Karpas-422 (cell line): Measurements from ENCODE around the gene PRAMEF8. TPM values are rescaled to one million over a fixed set of nuclear protein-coding genes. Genes with fewer than 3 reads are reported as not detected.
"Not testable (repeated sequence)": the region's sequence is repeated elsewhere in the genome, so short reads cannot be mapped to it uniquely, and the experiment has no call there.

Experiments
- DNase-seq: peaks from one replicate; pipeline ENCODE4 v3.0.0-alpha.2; 2015
- H2AFZ ChIP-seq: fragments of 200-600 bp; sonication (generic); 2 replicates; pipeline ENCODE4 v1.6.1; 2014; ENCODE audit warnings: antibody characterized with exemption, low read length, mixed read lengths
- H3K27ac ChIP-seq: fragments of 200-600 bp; sonication (generic); 2 replicates; pipeline ENCODE4 v1.5.1; 2014; ENCODE audit warnings: mild to moderate bottlenecking, low read length, moderate library complexity
- H3K27me3 ChIP-seq: fragments of 200-600 bp; sonication (generic); 2 replicates; pipeline ENCODE4 v1.6.1; 2014; ENCODE audit warnings: low read length, mixed read lengths
- H3K36me3 ChIP-seq: fragments of 200-600 bp; sonication (generic); 2 replicates; pipeline ENCODE4 v1.6.1; 2014; ENCODE audit warnings: low read length, mixed read lengths; ENCODE audit not compliant: insufficient read depth
- H3K4me1 ChIP-seq: fragments of 200-600 bp; sonication (generic); 2 replicates; pipeline ENCODE4 v1.6.1; 2014; ENCODE audit warnings: mild to moderate bottlenecking, low read length, mixed read lengths
- H3K4me2 ChIP-seq: fragments of 200-600 bp; sonication (generic); 2 replicates; pipeline ENCODE4 v1.6.1; 2014; ENCODE audit warnings: low read length, low read depth, mild to moderate bottlenecking; ENCODE audit not compliant: poor library complexity, severe bottlenecking
- H3K4me3 ChIP-seq: fragments of 200-600 bp; sonication (generic); 2 replicates; pipeline ENCODE4 v1.5.1; 2014; ENCODE audit warnings: mild to moderate bottlenecking, antibody characterized with exemption, low read length, mixed read lengths
- H3K79me2 ChIP-seq: fragments of 200-600 bp; sonication (generic); 2 replicates; pipeline ENCODE4 v1.6.1; 2014; ENCODE audit warnings: mild to moderate bottlenecking, low read length, mixed read lengths
- H3K9ac ChIP-seq: fragments of 200-600 bp; sonication (generic); 2 replicates; pipeline ENCODE4 v1.6.0; 2014; ENCODE audit warnings: low read length
- H3K9me2 ChIP-seq: fragments of 200-600 bp; sonication (generic), shearing (Covaris generic); replicated peaks from 2 replicates; pipeline ENCODE4 v1.6.0; 2014; ENCODE audit warnings: mild to moderate bottlenecking, low read length, moderate library complexity; ENCODE audit not compliant: insufficient read depth
- H3K9me3 ChIP-seq: fragments of 300-700, 200-600 bp; sonication (generic); 2 replicates; pipeline ENCODE4 v1.6.1; 2014; ENCODE audit warnings: low read length, mixed read lengths
- H4K20me1 ChIP-seq: fragments of 200-600 bp; sonication (generic); 2 replicates; pipeline ENCODE4 v1.6.1; 2014; ENCODE audit warnings: mild to moderate bottlenecking, antibody characterized with exemption, low read length, low read depth; ENCODE audit not compliant: insufficient read depth
- total RNA-seq: library from RNA; depleted of rRNA; stranded (reverse); fragments of >200 nt; shearing (Covaris generic); gene quantifications from 2 replicates; pipeline ENCODE4 v1.2.3, GENCODE V29; 2014; ENCODE audit warnings: low replicate concordance; rRNA removed

Gene PRAMEF8
- not detected in 2 replicates for total RNA-seq

DNA sequence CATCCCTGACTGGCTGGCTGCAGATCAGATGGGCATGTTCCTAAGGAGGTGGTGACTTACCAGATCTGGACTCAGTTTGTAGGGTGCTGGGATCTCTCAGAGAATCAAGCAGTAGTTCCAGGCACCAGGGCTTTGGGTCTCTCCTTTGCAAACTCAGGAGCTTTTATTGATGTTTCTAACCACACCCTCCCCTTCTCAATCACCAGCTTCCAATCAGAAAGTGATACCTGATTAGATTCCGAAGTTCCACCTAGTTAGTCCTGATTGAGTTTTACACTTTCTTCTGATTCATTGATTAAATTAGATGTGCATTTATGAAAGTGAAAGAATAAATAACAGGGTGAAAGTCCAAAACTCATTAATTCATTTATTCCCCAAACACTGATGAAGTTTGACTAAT lies at the start of gene PRAMEF8:
Gene PRAMEF8, minus strand, starts transcription at position 101 of the 400 bp plus-strand sequence. CDS start 1,046 bp downstream, outside the sequence.
- DNase-seq, H3K4me2 ChIP-seq, H3K4me3 ChIP-seq, H3K36me3 ChIP-seq, H3K27ac ChIP-seq, H3K27me3 ChIP-seq, H3K9ac ChIP-seq, H4K20me1 ChIP-seq, H3K9me2 ChIP-seq, H3K79me2 ChIP-seq, H3K9me3 ChIP-seq, H2AFZ ChIP-seq, H3K4me1 ChIP-seq: not testable (repeated sequence)

DNA sequence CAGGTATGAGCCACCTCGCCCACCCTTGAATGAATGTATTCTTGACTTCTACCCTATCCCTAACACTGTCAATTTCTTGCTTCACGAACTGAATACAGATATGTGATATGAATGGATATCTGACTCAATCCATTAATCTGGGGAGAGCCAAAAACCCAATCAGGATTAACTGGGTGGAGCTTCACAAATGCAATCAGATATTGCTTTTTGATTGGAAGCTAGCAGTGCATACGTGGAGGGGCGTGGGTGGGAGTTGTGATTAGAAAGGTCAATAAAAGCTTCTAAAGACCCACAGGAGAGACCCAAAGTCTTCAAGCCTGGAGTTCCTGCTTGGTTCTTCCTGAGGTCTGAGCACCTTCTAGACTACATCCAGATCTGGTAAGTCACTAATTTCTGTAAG lies 30.3 kb upstream of the PRAMEF8 start, which contains the start of gene PRAMEF15:
Gene PRAMEF15, plus strand, starts transcription at position 301 of the 400 bp plus-strand sequence. CDS start 2,827 bp downstream, outside the sequence.
- not testable (repeated sequence) for DNase-seq, H3K9me2 ChIP-seq, H3K4me3 ChIP-seq, H3K27me3 ChIP-seq, H3K27ac ChIP-seq, H3K36me3 ChIP-seq, H3K9me3 ChIP-seq, H3K79me2 ChIP-seq, H3K4me2 ChIP-seq, H3K4me1 ChIP-seq, H4K20me1 ChIP-seq, H3K9ac ChIP-seq, H2AFZ ChIP-seq

DNA sequence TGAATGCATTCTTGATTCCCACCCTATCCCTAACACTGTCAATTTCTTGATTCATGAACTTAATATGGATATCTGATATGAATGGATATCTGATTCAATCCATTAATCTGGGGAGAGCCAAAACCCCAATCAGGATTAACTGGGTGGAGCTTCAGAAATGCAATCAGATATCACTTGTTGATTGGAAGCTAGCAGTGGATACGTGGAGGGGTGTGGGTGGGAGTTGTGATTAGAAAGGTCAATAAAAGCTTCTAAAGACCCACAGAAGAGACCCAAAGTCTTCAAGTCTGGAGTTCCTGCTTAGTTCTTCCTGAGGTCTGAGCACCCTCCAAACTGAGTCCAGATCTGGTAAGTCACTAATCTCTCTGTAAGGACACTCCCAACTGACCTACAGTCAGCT lies 18.3 kb upstream of the PRAMEF8 start, which contains the start of gene PRAMEF33:
Gene PRAMEF33, plus strand, starts transcription at position 301 of the 400 bp plus-strand sequence. CDS start 2,416 bp downstream, outside the sequence.
- H4K20me1 ChIP-seq, H2AFZ ChIP-seq, H3K4me1 ChIP-seq, H3K36me3 ChIP-seq, H3K4me2 ChIP-seq, DNase-seq, H3K4me3 ChIP-seq, H3K9me3 ChIP-seq, H3K9me2 ChIP-seq, H3K79me2 ChIP-seq, H3K27me3 ChIP-seq, H3K9ac ChIP-seq, H3K27ac ChIP-seq: not testable (repeated sequence)

DNA sequence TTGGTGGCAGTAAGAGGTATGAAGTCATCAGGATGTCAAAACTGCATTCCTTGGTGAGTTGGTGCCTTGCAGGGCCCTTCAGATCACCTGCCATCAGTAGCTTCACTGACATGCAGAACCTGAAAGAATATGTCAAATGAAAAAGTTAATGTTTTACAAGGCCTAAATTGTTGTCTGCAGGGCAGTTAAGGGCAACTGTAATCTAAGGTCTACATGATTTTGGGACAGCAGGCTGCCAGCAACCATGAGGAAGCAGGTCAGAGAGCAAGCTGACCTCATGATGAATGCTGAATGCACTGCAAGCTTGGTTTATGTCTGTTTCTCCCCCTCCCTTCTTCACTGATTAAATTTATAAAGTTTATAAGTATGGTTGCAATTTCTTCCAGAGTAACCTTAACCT lies 17.3 kb upstream of the PRAMEF8 start:
- H3K27me3 ChIP-seq, H3K9me3 ChIP-seq, H3K9me2 ChIP-seq, H3K4me2 ChIP-seq, H3K4me3 ChIP-seq, H3K4me1 ChIP-seq, DNase-seq, H3K27ac ChIP-seq, H3K9ac ChIP-seq, H3K36me3 ChIP-seq, H2AFZ ChIP-seq, H3K79me2 ChIP-seq, H4K20me1 ChIP-seq: not testable (repeated sequence)

DNA sequence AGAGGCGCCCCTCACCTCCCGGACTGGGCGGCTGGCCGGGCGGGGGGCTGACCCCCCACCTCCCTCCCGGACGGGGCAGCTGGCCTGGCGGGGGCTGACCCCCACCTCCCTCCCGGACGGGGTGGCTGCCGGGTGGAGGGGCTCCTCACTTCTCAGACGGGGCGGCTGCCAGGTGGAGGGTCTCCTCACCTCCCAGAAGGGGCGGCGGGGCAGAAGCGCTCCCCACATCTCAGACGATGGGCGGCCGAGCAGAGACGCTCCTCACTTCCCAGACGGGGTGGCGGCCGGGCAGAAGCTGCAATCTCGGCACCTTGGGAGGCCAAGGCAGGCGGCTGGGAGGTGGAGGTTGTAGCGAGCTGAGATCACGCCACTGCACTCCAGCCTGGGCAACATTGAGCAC lies 13.8 kb upstream of the PRAMEF8 start:
- not testable (repeated sequence) for H3K9me2 ChIP-seq, H3K27me3 ChIP-seq, H3K27ac ChIP-seq

DNA sequence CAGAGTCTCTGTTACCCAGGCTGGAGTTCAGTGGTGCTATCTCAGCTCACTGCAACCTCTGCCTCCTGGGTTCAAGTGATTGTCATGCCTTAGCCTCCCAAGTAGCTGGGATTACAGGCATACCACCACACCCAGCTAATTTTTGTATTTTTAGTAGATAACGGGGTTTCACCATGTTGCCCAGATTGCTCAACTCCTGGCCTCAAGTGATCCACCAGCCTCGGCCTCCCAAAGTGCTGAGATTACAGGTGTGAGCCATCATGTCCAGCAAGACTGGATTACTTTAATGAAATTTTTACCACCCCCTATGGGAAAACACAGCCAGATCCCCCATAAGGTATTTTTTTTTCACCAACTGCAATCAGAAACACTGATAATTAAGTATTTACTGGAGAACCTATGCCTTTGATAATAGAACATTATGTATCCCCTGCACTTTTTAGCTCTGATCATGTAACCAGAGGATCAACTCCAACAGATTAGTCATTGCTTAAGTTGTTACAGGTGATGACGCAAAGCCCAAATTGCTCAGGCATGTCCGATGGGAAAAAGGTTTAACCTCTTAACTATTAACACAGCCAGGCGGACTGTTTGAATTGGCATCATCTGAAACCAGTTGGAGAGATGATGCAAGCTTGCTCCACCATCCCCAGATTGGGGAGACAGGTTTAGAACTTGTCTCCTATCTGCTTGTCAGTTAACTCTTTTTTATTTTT lies 12.4 kb upstream of the PRAMEF8 start:
- not testable (repeated sequence) for H3K9me3 ChIP-seq, H3K9ac ChIP-seq

More for the DNA sequence above, 13.8 kb upstream of the PRAMEF8 start:
- H3K4me1 ChIP-seq, H3K9ac ChIP-seq, DNase-seq, H3K4me3 ChIP-seq, H3K9me3 ChIP-seq, H3K79me2 ChIP-seq, H3K36me3 ChIP-seq, H4K20me1 ChIP-seq, H3K4me2 ChIP-seq, H2AFZ ChIP-seq: not testable (repeated sequence)

DNA sequence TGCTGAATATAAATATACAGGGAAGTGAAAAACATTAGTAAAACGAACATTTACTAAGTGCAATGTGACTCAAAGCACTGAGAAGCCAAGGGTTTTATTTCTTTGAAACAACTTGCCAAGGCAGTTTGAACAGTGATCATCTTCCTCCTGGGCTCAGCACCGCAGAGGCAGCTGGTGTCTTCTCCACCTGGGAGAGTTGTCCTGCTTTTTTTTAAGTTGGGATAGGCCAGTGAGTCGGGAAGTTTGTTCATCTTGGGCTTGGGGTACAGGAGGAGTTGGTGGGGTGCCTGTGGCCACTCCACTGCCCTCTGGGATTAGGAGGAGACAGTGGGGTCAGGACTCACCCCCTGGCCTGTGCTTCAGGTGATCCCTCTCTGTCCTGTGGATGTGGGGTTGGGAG lies 4.1 kb upstream of the PRAMEF8 start:
- not testable (repeated sequence) for H2AFZ ChIP-seq, H3K9me2 ChIP-seq, H3K9me3 ChIP-seq, H3K9ac ChIP-seq, H3K36me3 ChIP-seq, H3K4me3 ChIP-seq, H3K4me1 ChIP-seq, DNase-seq, H3K27ac ChIP-seq, H4K20me1 ChIP-seq, H3K79me2 ChIP-seq, H3K27me3 ChIP-seq, H3K4me2 ChIP-seq

More for the DNA sequence above, 12.4 kb upstream of the PRAMEF8 start:
- not testable (repeated sequence) for H4K20me1 ChIP-seq, H2AFZ ChIP-seq, H3K36me3 ChIP-seq, H3K79me2 ChIP-seq, H3K9me2 ChIP-seq, H3K27me3 ChIP-seq, DNase-seq, H3K27ac ChIP-seq, H3K4me2 ChIP-seq, H3K4me3 ChIP-seq, H3K4me1 ChIP-seq

DNA sequence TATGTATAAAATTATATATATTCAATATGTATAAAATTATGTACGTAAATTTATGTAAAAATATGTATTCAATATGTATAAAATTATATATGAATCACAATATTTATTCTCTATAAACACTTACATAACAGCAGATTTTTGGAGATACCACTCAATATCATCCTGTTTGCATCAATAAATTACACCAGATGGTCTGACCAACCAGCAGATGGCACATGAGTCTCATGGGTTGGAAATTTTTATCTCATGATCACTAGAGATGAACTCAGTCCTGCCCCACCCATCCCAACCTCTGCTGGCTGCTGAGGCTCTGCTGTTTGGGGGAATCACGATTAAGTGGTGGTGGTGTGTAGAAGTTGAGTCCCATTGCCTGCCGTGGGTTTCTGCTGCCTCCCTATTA lies 5.3 kb downstream of the PRAMEF8 start:
- not testable (repeated sequence) for H3K9ac ChIP-seq

More for the DNA sequence above, 5.3 kb downstream of the PRAMEF8 start:
- H3K79me2 ChIP-seq, H2AFZ ChIP-seq, H3K4me2 ChIP-seq, H3K9me3 ChIP-seq, H3K27ac ChIP-seq, H3K9me2 ChIP-seq, H3K27me3 ChIP-seq, H3K4me1 ChIP-seq, H4K20me1 ChIP-seq, H3K4me3 ChIP-seq, H3K36me3 ChIP-seq: not testable (repeated sequence)
- peak; percentile 44 for DNase-seq
